NCI-H2171 (cell line): Measurements from ENCODE around the gene LCNL1.

Source experiments
- DNase-seq: peaks from one replicate; lab custom pipeline; 2025; lab: John Stamatoyannopoulos, UW

Gene LCNL1

GRCh38 chr9:136982232-136983051 lies at the start of gene LCNL1:
Gene LCNL1, plus strand, starts transcription at chr9:136982993. Its CDS starts 594 bp downstream, at chr9:136983587.
- DNase-seq = no peak

GRCh38 chr9:136934277-136934676 lies 48.5 kb upstream of the LCNL1 start:
- no peak for DNase-seq

GRCh38 chr9:136935651-136936050 lies 47.1 kb upstream of the LCNL1 start:
- DNase-seq = no peak

GRCh38 chr9:136936645-136937170 lies 46.1 kb upstream of the LCNL1 start:
- DNase-seq = no peak

- no peak for DNase-seq
Observed at GRCh38 chr9:136937186-136938001, 45.4 kb upstream of the LCNL1 start.

GRCh38 chr9:136939431-136939995 lies 43.3 kb upstream of the LCNL1 start:
- no peak for DNase-seq

- DNase-seq = no peak
Observed at GRCh38 chr9:136939996-136940525, 42.7 kb upstream of the LCNL1 start.

- DNase-seq = no peak
Observed at GRCh38 chr9:136940526-136941230, 42.1 kb upstream of the LCNL1 start.

- DNase-seq = no peak
Observed at GRCh38 chr9:136941231-136942111, 41.3 kb upstream of the LCNL1 start.

- DNase-seq = no peak
Observed at GRCh38 chr9:136942112-136942880, 40.5 kb upstream of the LCNL1 start.

GRCh38 chr9:136942881-136943230 lies 39.9 kb upstream of the LCNL1 start:
- DNase-seq = no peak

- peak; percentile 32 for DNase-seq
Observed at GRCh38 chr9:136943291-136944211, 39.2 kb upstream of the LCNL1 start.

GRCh38 chr9:136944212-136944518 lies 38.6 kb upstream of the LCNL1 start:
- no peak for DNase-seq

- DNase-seq = peak; percentile 98
Observed at GRCh38 chr9:136944519-136945332, 38.1 kb upstream of the LCNL1 start, which contains the start of the genes C8G and FBXW5. Gene C8G, plus strand, starts transcription at chr9:136945243. Its CDS starts 78 bp downstream, at chr9:136945321. Gene FBXW5, minus strand, starts transcription at chr9:136944738. Its CDS starts 655 bp downstream, at chr9:136944083.

GRCh38 chr9:136945333-136946227 lies 37.2 kb upstream of the LCNL1 start:
- no peak for DNase-seq

GRCh38 chr9:136946228-136947027 lies 36.4 kb upstream of the LCNL1 start:
- DNase-seq = no peak
